HG02938 (cell line): ENCODE measurements around the gene ARG2.

Experiments
- ATAC-seq: cut with Tn5 transposase; IDR thresholded peaks from one replicate; pipeline ENCODE4 v1.9.1; 2021; ENCODE audit warnings: mild to moderate bottlenecking, moderate library complexity; ENCODE audit not compliant: unreplicated experiment

ARG2 gene

GRCh38 chr14:67619446-67620216, at the start of gene ARG2:
Gene ARG2 (plus strand): TSS chr14:67619920. CDS start chr14:67619978, 58 bp downstream.
- ATAC-seq: peak; percentile 76

GRCh38 chr14:67570453-67570852, 49.3 kb upstream of the ARG2 start:
- no peak for ATAC-seq

- ATAC-seq: peak; percentile 58
These were observed 48.3 kb upstream of the ARG2 start for GRCh38 chr14:67571275-67571990.

- ATAC-seq: no peak
These were observed 47.8 kb upstream of the ARG2 start for GRCh38 chr14:67571991-67572323.

- ATAC-seq: no peak
These were observed 47.1 kb upstream of the ARG2 start for GRCh38 chr14:67572608-67573007.

- no peak for ATAC-seq
These were observed 46.3 kb upstream of the ARG2 start for GRCh38 chr14:67573228-67574010.

- ATAC-seq: no peak
These were observed 45.6 kb upstream of the ARG2 start for GRCh38 chr14:67574156-67574555.

- ATAC-seq: no peak
These were observed 44.9 kb upstream of the ARG2 start for GRCh38 chr14:67574806-67575205.

GRCh38 chr14:67575684-67576083, 44.0 kb upstream of the ARG2 start:
- no peak for ATAC-seq

- no peak for ATAC-seq
These were observed 43.3 kb upstream of the ARG2 start for GRCh38 chr14:67576216-67576955.

GRCh38 chr14:67577181-67577808, 42.4 kb upstream of the ARG2 start:
- no peak for ATAC-seq

- no peak for ATAC-seq
These were observed 41.6 kb upstream of the ARG2 start for GRCh38 chr14:67577909-67578749.

- ATAC-seq: no peak
These were observed 40.7 kb upstream of the ARG2 start for GRCh38 chr14:67579040-67579439.

- no peak for ATAC-seq
These were observed 40.1 kb upstream of the ARG2 start for GRCh38 chr14:67579636-67580035.

- no peak for ATAC-seq
These were observed 39.2 kb upstream of the ARG2 start for GRCh38 chr14:67580336-67581171.

- ATAC-seq: no peak
These were observed 38.1 kb upstream of the ARG2 start for GRCh38 chr14:67581643-67582042.

GRCh38 chr14:67582061-67582460, 37.7 kb upstream of the ARG2 start:
- no peak for ATAC-seq

GRCh38 chr14:67583711-67584644, 35.7 kb upstream of the ARG2 start:
- peak; percentile 54 for ATAC-seq
